HL-60 (cell line): Measurements from ENCODE around the gene DSC3.

Source experiments
- DNase-seq, 2 experiments: peaks; one replicate each; pipeline ENCODE4 v3.0.0-alpha.2; 2010 to 2020; ENCODE audit warnings: low read depth in 1 of 2, low spot score in 1 of 2
- H3K27ac ChIP-seq: fragments of 250-450 bp; sonication (Bioruptor Pico); replicated peaks from 2 replicates; pipeline ENCODE4 v1.5.1; 2020; ENCODE audit warnings: mild to moderate bottlenecking, moderate library complexity
- H3K27me3 ChIP-seq: fragments of 250-450 bp; sonication (Bioruptor Pico); 2 replicates; pipeline ENCODE4 v1.5.1; 2021; ENCODE audit warnings: mild to moderate bottlenecking, moderate library complexity; ENCODE audit not compliant: insufficient read depth, poor library complexity, severe bottlenecking
- H3K4me3 ChIP-seq: replicated peaks from 2 replicates; pipeline ENCODE4 v1.5.1; 2011; ENCODE audit warnings: mild to moderate bottlenecking, control low read depth, low read length; ENCODE audit not compliant: insufficient read depth
- CTCF ChIP-seq: IDR thresholded peaks from one replicate; pipeline ENCODE4 v1.5.1; 2011; ENCODE audit warnings: low read length, control low read depth, inconsistent platforms; ENCODE audit not compliant: insufficient read depth
- GABPA ChIP-seq: IDR thresholded peaks from 2 replicates; pipeline ENCODE4 v1.6.1; 2012; ENCODE audit warnings: low read depth
- POLR2AphosphoS5 ChIP-seq: IDR thresholded peaks from 2 replicates; pipeline ENCODE4 v1.6.1; 2012; ENCODE audit warnings: low read depth
- REST ChIP-seq: IDR thresholded peaks from 2 replicates; pipeline ENCODE4 v1.6.1; 2012; ENCODE audit warnings: low read depth; ENCODE audit not compliant: insufficient replicate concordance
- SPI1 ChIP-seq: IDR thresholded peaks from 2 replicates; pipeline ENCODE4 v1.6.1; 2012; ENCODE audit warnings: low read depth, mild to moderate bottlenecking, borderline replicate concordance

DSC3 gene

GRCh38 chr18:31048216-31048615 is 5.7 kb upstream of the DSC3 start:
- no peak for DNase-seq
- TF ChIP-seq POLR2AphosphoS5 (no peak), REST (no peak), GABPA (no peak), SPI1 (no peak), CTCF (no peak)
- no peak overlapping the region for H3K4me3 ChIP-seq
- H3K27ac ChIP-seq: no peak overlapping the region
- H3K27me3 ChIP-seq: peaks cover 26% of the 10 kb centered on the region

GRCh38 chr18:31046916-31047315 is 4.4 kb upstream of the DSC3 start:
- H3K27ac ChIP-seq: no peak overlapping the region
- no peak for TF ChIP-seq GABPA
- H3K27me3 ChIP-seq: peaks cover 35% of the 10 kb centered on the region
- H3K4me3 ChIP-seq: no peak overlapping the region
- DNase-seq: no peak

GRCh38 chr18:31045599-31045998 is 3.1 kb upstream of the DSC3 start:
- DNase-seq: no peak
- TF ChIP-seq SPI1: no peak
- Histone ChIP-seq H3K27ac (no peak overlapping the region), H3K4me3 (no peak overlapping the region), H3K27me3 (peaks cover 43% of the 10 kb centered on the region)

GRCh38 chr18:31044926-31045325 is 2.4 kb upstream of the DSC3 start:
- TF ChIP-seq POLR2AphosphoS5 (no peak), SPI1 (no peak), GABPA (no peak), CTCF (no peak), REST (no peak)
- Histone ChIP-seq H3K27me3 (peaks cover 50% of the 10 kb centered on the region), H3K27ac (no peak overlapping the region), H3K4me3 (no peak overlapping the region)
- DNase-seq: no peak

- H3K4me3 ChIP-seq: no peak overlapping the region
- no peak overlapping the region for H3K27ac ChIP-seq
- no peak for DNase-seq
- no peak for TF ChIP-seq CTCF
- TF ChIP-seq GABPA: no peak
- no peak for TF ChIP-seq REST
- TF ChIP-seq POLR2AphosphoS5: no peak
- no peak for TF ChIP-seq SPI1
- H3K27me3 ChIP-seq: peaks cover 55% of the 10 kb centered on the region
These were observed 1.2 kb upstream of the DSC3 start for GRCh38 chr18:31043709-31044108.
